Activated CD8-positive, alpha-beta memory T cell treated with anti-CD3 and anti-CD28 coated beads for 36 hours (primary cell): Measurements from ENCODE around the gene TIGD3. TPM values are rescaled to one million over a fixed set of nuclear protein-coding genes. Genes with fewer than 3 reads are reported as not detected.

Source experiments
- total RNA-seq, 2 experiments: library from RNA; stranded (reverse); gene quantifications; one replicate each; pipeline ENCODE4 v1.2.3, GENCODE V29; 2021

TIGD3 gene
- total RNA-seq, 2 experiments from 2014 or later = 0.65 TPM

Other genes starting within 250 kb of the TIGD3 start
- 10 to 100 TPM; 18.0 to 18.2 TPM for gene TM7SF2, start 242.9 kb upstream of the TIGD3 start, total RNA-seq
- 10 to 100 TPM; 16.5 to 18.2 TPM for gene ZNHIT2, start 237.1 kb upstream of the TIGD3 start, total RNA-seq
- 1,000 to 10,000 TPM; 1,009 to 1,011 TPM for gene FAU, start 232.6 kb upstream of the TIGD3 start, total RNA-seq
- 100 to 1,000 TPM; 108 TPM for gene MRPL49, start 232.4 kb upstream of the TIGD3 start, total RNA-seq
- gene SYVN1, start 220.2 kb upstream of the TIGD3 start, total RNA-seq = 10 to 100 TPM; 33.8 to 36.6 TPM
- not detected for gene SPDYC, start 184.5 kb upstream of the TIGD3 start, total RNA-seq
- 10 to 100 TPM; 75.6 to 79.1 TPM for gene CAPN1, start 172.8 kb upstream of the TIGD3 start, total RNA-seq
- 10 to 100 TPM; 73.8 to 80.7 TPM for gene POLA2, start 92.8 kb upstream of the TIGD3 start, total RNA-seq
- gene CDC42EP2, start 39.9 kb upstream of the TIGD3 start, total RNA-seq = under 1 TPM; 0.78 to 0.82 TPM
- 10 to 100 TPM; 52.3 to 60.1 TPM for gene DPF2, start 20.9 kb upstream of the TIGD3 start, total RNA-seq
- 10 to 100 TPM; 12.5 to 15.1 TPM for gene SLC25A45, start 27.9 kb downstream of the TIGD3 start, total RNA-seq
- 10 to 100 TPM; 39.3 to 44.2 TPM for gene FRMD8, start 31.9 kb downstream of the TIGD3 start, total RNA-seq
- 100 to 1,000 TPM; 282 to 294 TPM for gene NEAT1, start 68.0 kb downstream of the TIGD3 start, total RNA-seq
- 1,000 to 10,000 TPM; 3,032 to 3,074 TPM for gene MALAT1, start 144.3 kb downstream of the TIGD3 start, total RNA-seq
- gene SCYL1, start 170.3 kb downstream of the TIGD3 start, total RNA-seq = 10 to 100 TPM; 83.7 to 87.8 TPM
- gene LTBP3, start 203.6 kb downstream of the TIGD3 start, total RNA-seq = 10 to 100 TPM; 35.5 to 36.3 TPM
- 10 to 100 TPM; 76.7 to 78.2 TPM for gene ZNRD2, start 215.7 kb downstream of the TIGD3 start, total RNA-seq
- 10 to 100 TPM; 30.3 to 31.1 TPM for gene FAM89B, start 217.8 kb downstream of the TIGD3 start, total RNA-seq
- gene EHBP1L1, start 221.3 kb downstream of the TIGD3 start, total RNA-seq = 100 to 1,000 TPM; 115 to 120 TPM
- gene KCNK7, start 241.0 kb downstream of the TIGD3 start, total RNA-seq = under 1 TPM; 0.34 to 0.46 TPM